Measurements from ENCODE around the gene OSR1.

OSR1 gene

GRCh38 chr2:19357402-19358241 is 801 bp downstream of the OSR1 start:
- DNase-seq: no peak

DNA sequence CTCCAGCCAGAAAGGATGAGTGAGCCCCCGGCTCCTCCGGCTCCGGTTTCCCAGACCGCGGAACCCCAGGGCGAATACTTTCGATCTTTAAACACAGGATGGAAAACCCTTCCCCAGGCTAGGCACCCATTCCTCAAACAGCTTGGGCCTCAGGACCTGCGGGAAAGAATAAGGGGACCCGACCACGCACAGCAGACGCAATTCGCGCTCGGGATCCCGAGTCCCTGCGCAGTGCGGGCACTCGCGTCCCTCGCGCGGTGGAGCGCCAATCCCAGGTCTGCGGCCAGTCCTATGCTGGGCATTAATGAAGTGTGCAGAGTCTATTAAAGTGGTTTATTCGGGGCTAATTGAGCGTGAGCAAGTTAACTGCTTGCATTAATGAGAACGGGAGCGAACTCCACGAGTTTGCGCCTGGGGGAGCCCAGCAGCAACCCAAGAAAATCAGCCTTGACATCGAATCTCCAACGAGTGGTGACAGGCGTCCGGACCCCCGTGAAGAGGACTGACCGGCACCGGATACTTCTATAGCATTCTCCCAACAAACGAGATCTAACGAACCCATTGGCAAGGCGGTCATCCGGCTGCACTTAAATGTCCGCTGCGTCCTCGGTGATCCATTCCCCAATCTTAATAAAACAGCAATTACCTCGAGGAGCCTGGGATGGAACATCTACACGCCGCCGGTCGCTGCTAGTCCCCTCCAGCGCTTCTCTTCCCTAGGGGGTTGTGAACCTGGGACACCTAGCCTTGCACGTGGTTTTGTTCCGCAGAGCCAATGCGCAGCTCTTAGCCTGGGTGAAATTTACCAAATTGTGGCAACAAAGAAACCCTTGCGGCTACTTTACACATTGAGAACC is 1.6 kb downstream of the OSR1 start:
- no peak for DNase-seq

GRCh38 chr2:19355931-19356544 is 2.4 kb downstream of the OSR1 start:
- no peak for DNase-seq

DNA sequence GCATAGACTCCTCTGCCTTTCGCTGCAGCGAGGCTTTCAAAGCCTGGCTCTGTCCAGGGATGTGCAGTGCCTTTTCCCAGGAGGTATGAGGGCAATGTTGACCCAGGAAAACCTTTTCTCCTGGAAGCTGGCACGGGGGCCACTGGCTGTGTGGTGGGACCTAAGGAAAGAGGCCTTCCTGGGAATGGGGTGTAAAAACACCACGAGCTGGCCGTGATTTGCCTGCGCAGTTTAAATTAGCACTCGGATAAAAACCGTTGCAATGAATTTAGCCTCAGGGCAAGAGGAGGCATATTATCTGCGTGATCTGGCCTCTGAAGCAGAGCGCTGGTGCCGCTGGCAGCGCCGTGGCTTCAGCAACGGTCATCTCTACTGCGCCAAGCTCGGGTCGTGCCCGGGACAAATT is 3.0 kb downstream of the OSR1 start:
- no peak for DNase-seq

- DNase-seq: no peak
Observed at GRCh38 chr2:19355014-19355405, 3.4 kb downstream of the OSR1 start.

DNA sequence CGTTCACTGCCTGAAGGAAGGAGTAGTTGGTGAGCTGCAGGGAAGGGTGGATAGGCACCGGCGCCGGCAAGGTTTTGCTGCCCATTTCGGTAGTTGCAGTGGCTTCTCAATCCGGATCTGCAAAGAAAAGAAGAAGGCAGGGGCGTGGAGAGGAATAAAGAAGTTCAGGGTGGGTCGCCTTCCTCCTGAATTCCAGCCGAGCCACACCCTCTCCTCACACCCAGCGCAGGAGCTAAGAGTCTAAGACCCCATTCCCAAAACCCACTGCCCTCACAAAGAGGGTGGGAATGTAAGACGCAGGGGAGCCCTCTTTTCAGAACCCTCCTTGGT is 4.7 kb downstream of the OSR1 start:
- DNase-seq: no peak

DNA sequence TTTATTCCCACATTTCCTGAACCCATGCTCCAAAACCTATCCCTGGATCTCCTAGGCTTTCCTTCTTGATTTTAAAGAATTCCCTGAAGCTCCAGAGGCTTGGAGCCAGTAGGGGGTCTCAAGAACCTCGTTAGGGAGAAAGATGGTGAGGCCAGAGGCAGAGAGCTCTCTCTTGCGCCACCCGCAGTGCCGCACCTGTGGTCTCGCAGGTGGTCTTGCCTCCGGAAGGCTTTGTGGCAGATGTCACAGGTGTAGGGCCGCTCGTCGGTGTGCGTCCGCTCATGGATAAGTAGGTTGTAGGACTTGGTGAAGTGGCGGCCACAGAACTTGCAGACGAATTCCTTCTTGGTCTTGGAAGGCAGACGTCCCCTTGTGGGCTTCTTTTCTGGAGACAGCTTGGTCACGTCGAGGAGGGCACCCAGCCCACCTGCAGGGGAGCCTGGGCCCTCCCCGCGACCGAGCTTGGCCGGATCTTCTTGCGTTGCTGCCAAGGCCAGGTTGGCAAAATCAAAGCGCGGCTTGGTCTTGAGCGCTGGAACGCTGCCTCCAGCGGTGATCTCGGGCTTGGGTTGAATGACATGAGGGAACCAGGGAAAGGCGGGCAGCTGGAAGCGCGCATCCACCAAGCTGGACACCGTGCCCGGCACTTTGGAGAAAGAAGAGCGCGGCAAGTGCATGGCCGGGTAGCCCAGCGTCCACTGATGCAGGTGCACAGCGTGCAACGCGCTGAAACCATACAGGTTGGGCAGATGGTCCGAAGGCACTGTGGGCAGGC is 5.3 kb downstream of the OSR1 start:
- no peak for DNase-seq

DNA sequence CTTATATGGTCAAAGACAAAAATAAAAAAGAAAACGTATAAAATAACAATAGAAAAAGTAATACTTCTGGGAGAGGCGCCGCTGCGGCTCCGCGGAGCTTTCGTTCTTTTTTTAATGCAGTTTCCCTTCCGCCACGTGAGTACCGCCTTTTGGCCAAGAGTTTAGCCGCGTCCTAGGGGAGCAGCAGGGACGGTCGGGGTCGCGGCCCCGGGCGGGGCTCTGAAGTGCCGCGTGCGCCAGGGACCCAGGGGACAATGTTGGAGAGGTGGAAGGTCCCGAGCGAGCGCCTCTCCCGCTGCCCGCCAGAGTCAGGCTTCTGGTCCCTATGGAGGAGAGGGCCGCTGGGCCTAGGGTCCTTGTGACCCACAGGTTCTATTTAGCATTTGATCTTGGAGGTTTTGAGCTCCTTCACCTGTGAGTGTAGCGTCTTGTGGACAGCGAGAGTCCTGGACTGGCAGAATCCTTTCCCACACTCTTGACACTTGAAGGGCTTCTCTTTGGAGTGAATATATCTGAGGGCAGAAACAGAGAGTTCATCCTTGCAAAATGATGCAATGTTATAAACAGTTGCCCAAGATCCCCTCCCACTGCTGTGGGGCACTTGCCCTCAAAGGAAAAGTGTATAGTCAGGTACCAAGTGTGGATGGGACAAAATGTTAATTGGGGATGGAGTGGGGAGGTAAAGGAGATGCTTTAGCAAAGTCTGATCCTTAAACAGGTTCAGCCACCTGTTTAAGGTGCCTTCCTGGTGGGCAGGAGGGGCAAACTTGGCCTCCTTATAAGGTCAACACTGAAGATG is 6.3 kb downstream of the OSR1 start:
- DNase-seq: no peak

DNA sequence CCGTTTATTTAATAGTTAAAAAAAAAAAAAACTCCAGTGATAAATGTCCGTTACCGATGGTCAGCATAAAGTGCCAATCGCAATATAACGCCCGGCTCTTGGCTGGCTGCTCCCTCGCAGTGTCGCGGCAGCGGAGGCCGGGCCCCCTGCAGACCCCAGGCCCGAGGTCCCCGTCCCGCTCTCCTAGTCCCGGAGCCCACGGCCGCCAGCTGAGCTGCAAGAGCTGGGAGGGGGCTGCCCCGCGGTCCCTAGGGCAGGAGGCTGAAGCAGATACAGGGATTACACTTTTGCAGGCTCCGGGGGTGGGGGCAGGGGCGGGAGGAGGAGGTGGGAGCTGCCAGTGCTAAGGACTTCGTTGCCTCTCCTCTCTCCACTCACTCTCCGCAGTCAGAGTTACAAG is 6.9 kb downstream of the OSR1 start:
- no peak for DNase-seq

GRCh38 chr2:19350678-19351401 is 7.6 kb downstream of the OSR1 start:
- DNase-seq: no peak

- peak; percentile 88 for DNase-seq
Observed at GRCh38 chr2:19349911-19350677, 8.3 kb downstream of the OSR1 start.

DNA sequence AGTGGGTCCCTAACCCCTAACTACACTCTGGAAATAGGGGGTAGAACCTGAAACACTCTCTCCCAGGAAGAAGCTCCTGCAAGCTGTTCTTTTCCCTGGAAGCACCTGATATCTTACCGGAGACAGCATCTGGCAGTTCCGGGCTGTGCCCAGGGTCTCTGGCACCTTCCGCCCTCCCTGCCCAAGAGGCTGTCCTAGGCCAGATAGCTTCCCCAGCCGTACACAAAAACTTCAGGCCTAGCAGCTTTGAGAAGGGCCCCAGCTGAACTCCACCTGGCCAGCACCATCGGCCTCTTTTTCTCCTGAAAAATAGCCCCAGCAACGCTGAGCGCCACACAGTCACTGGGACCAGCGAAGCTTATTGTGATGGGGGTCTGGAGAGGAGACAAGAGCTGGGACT is 9.7 kb downstream of the OSR1 start:
- no peak for DNase-seq

DNA sequence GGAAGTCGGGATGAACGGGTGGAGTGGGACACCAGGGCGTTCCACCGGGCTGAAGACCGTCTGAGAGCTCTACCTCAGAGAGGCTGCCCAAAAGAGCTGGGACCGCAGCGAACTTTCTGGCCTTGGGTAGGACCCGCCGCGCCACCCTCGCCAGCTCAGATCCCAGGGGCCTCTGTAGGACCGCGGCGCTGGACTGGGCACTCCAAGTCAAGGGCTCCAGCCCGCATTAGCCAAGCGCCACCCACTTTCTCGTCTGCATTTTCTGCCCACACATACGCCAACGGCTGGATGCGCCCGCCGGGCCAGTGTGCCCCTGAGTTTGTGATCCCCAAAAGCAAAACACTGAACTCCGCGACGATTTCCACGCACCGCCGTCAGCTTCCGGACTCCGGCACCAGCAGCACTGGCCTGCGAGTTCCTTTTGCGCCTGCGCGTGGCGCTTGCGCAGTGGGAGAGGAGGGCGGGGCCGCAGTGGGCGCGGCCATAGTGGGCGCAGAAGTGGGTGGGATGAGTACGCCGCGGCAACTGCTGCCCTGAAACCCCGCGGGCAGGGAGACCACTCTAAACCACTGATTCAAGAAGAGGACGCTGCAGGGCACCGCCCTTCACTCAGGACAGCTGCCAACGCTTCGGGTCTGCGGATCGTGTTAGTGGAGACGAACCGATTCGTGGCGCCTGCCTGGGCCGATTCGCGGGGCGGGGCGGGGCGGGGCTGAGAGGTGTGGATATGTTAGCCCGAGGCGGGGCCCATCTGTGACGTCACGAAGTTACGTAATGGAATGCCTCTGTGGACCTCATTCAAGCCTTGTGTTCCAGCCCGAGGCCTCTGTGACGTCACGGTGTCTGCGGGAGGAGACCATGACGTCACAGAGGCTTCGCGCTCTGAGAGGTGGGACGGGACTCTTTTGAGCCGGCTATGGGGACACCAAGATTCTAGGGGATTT is 10.5 kb downstream of the OSR1 start:
- DNase-seq: peak; percentile 98

GRCh38 chr2:19346983-19347618 is 11.3 kb downstream of the OSR1 start:
- no peak for DNase-seq

DNA sequence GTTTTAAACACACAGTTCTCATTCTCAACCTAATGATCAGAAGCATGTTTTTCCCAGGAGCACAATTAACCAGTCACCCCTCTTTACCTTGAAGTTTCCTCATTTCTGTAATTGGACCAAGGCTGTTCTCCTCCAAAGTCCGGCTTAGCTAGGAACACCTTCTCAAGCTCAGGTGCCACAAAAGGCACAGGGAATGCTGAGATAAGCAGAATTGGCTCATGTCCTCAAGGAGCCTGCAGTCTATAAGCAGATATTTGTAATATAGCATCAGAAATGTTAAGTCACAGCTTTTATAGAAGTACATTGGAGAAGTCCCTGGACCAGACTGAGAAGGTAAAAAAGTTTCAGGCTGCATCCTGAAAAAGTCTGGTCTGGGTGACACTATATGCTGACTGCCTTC is 20.7 kb downstream of the OSR1 start:
- DNase-seq: no peak

DNA sequence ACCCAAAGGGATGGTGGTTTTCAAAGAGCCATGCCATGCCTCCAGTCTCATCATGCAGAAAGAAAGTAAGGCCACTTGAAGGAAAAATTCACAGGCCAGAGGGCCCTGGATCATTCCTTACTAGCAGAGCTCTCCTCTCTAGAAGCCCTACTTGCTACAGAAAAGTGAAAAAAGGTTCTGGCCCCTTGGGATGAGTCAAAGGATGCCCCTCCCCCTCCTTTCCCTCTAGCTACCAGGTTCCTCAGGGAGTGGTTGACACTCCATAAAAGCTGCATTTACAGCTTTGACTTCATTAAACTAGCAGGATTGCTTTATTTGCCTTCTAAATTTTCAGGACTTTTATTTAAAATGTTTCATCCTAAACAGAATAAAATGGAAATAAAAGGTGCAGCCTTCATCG is 21.2 kb downstream of the OSR1 start:
- no peak for DNase-seq

GRCh38 chr2:19336781-19337180 is 21.6 kb downstream of the OSR1 start:
- DNase-seq: no peak

- no peak for DNase-seq
Observed at GRCh38 chr2:19332503-19332902, 25.9 kb downstream of the OSR1 start.

- DNase-seq: no peak
Observed at GRCh38 chr2:19331450-19331849, 27.0 kb downstream of the OSR1 start.
